ENCODE results near the gene FGF22.

DNA sequence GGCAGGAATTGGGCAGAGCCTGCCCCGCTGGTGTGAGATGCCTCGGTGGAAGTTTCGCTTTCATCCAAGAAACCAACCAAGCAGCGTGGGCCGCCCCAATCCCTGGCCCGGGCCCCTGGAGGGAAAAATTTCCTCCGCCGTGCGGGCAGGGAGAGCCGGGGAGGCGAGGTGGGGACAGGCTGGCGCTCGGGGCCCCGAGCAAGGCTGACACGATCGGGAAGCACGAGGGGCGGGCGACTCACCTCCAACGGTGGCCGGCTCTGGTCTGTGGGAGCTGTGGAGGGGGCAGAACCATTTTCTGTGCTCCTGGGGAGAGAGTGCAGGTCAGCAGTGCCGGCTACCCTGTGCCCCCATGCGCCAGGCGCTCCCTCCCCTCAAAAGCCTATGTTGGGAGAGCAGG is 12.3 kb downstream of the FGF22 start:
- TF ChIP-seq, protein P1, sequence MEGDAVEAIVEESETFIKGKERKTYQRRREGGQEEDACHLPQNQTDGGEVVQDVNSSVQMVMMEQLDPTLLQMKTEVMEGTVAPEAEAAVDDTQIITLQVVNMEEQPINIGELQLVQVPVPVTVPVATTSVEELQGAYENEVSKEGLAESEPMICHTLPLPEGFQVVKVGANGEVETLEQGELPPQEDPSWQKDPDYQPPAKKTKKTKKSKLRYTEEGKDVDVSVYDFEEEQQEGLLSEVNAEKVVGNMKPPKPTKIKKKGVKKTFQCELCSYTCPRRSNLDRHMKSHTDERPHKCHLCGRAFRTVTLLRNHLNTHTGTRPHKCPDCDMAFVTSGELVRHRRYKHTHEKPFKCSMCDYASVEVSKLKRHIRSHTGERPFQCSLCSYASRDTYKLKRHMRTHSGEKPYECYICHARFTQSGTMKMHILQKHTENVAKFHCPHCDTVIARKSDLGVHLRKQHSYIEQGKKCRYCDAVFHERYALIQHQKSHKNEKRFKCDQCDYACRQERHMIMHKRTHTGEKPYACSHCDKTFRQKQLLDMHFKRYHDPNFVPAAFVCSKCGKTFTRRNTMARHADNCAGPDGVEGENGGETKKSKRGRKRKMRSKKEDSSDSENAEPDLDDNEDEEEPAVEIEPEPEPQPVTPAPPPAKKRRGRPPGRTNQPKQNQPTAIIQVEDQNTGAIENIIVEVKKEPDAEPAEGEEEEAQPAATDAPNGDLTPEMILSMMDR (conservative IDR thresholded peaks at IDR 0.05; ENCODE audit: low read depth, low read length), result no peak
- TF ChIP-seq FOS (IDR thresholded peaks at IDR 0.05; ENCODE audit: low read depth, low read length), result no peak

Measured in IMR-90 (cell line).